LNCaP clone FGC (cell line): Measurements from ENCODE around the gene CRTC1.

Experiments used
- DNase-seq: peaks from one replicate; pipeline ENCODE4 v3.0.0-alpha.2; 2011; ENCODE audit warnings: low read depth
- H3K4me3 ChIP-seq: 2 replicates; pipeline ENCODE4 v1.5.1; 2011; ENCODE audit warnings: mild to moderate bottlenecking, low read depth, low read length, control low read depth
- TF ChIP-seq, protein P1 (sequence below): IDR thresholded peaks from 2 replicates; pipeline ENCODE4 v1.5.1; 2012; ENCODE audit warnings: mild to moderate bottlenecking; ENCODE audit not compliant: control insufficient read depth, insufficient read depth; ENCODE audit errors: extremely low read depth

CRTC1 gene

DNA sequence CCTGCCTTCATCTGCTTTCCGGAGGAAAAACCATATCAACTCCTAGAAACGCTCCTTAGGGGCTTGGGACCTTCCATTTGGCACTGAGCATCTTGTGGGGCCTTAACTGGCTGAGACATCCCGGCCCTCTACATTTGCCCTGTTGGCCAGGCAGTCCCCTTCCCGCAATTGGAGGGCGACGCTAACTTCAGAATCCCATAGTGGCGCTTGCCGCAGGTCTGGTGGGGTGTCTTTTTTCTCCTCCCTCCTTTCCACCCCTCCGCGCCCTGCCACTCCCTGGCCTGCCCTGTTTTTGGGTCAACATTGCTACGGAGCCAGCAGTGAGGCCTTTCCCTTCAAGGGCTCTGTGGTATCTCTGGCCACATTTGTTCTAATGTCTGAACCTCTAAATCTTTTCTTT lies 13.6 kb upstream of the CRTC1 start:
- DNase-seq, result no peak
- TF ChIP-seq, protein P1, sequence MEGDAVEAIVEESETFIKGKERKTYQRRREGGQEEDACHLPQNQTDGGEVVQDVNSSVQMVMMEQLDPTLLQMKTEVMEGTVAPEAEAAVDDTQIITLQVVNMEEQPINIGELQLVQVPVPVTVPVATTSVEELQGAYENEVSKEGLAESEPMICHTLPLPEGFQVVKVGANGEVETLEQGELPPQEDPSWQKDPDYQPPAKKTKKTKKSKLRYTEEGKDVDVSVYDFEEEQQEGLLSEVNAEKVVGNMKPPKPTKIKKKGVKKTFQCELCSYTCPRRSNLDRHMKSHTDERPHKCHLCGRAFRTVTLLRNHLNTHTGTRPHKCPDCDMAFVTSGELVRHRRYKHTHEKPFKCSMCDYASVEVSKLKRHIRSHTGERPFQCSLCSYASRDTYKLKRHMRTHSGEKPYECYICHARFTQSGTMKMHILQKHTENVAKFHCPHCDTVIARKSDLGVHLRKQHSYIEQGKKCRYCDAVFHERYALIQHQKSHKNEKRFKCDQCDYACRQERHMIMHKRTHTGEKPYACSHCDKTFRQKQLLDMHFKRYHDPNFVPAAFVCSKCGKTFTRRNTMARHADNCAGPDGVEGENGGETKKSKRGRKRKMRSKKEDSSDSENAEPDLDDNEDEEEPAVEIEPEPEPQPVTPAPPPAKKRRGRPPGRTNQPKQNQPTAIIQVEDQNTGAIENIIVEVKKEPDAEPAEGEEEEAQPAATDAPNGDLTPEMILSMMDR, result no peak
- no peak overlapping the region for H3K4me3 ChIP-seq

DNA sequence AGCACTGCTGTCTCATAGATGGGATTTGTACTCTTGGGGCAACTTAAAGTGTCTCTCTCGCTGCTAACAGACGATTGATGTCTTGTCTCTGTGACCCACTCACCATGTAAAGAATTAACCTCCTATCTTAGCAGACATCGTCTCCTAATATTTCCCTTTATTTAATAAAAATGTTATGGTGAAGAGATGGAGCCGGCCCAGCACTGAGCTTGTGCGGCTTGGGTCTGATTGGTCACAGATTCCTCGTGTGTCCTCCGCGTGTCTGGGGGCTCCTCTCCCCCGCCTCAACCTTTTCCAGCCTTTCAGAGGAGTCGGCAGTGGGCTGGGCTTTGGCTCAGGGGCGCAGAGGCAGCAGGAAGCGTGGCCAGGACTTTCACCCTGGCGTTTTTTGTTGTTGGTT lies 13.2 kb upstream of the CRTC1 start:
- no peak overlapping the region for H3K4me3 ChIP-seq
- TF ChIP-seq, protein P1, result no peak
- no peak for DNase-seq

DNA sequence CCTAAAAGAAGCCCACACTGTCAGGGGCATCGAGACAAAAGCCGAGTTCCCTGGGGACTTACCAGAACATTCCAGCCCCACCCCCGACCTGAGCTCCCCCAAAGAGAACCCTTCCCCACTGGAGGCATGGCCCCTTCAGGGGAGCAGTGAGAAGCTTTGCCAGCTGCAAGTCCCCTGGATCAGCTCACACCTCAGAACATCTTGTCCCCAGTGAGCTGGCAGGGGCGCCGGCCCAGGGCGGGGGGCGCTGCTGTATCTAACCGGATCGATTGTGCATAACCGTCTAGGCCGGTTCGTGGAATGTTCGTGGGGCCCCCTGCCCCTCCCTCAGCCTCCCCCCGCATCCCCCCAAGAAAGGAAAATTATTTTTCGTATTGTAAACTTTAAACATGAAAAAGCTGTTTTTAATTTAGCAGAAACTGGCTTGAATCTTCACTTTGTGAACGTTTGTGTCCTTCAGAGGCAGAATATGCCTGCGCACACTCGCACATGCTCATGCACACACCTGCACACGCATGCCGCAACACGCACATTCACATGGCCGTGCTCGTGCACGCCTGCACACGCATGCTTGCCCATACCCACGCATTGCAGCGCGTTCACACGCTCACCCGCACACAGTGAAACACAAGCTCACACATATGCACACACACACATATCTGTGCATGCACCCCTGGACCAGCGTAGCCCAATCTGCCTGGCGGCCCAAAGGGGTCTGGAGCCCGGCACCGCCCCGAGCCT lies 12.0 kb upstream of the CRTC1 start:
- no peak for DNase-seq
- TF ChIP-seq, protein P1, result no peak
- no peak overlapping the region for H3K4me3 ChIP-seq

DNA sequence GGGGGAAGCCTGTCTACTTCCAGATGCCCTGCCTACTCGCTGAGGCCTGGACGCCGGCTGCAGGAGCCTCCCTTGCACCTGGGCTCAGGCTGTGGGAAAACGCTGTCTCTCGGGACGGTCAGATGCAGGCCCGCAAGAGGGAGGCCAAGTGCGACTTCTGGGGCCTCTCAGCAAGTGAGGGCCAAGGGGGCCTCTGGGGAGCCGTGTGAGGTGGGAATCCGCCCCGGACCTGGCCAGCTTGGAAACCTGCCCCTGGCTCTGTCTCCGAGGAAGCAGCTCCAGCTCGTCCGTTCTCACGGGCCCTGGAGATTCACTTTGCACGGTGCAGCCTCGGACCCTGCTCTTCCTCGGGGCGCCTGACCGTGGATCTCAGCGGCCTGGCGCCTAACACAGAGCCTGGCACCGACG lies 11.4 kb upstream of the CRTC1 start:
- no peak for DNase-seq

DNA sequence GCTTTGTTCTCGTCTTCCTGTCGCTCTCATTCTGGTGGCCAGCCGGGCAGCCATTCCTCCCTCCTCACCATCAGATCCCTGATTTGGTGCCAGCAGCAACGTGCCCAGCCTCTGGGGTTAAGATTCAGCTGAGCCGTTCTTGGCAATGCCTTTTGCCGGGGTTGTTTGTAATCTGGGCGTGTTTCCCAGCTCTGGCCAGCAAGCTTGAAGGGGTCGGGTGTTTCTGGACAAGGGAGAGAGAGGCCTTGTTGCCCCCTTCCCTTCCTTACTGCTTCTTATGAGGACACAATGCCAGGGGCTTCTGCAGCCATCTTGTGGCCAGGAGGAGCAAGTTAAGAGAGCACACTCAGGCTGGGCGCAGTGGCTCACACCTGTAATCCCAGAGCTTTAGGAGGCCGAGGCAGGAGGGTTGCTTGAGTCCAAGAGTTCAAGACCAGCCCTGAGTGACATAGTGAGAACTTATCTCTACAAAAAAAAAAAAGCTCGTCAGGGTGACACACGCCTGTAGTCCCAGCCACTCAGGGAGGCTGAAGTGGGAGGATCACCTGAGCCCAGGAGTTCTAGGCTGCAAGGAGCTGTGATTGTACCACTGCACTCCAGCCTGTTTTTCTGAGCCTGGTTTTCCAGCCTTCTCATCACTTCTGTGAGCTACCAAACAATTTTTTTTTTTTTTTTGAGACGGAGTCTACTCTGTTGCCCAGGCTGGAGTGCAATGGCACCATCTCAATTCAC lies 10.7 kb upstream of the CRTC1 start:
- no peak overlapping the region for H3K4me3 ChIP-seq
- no peak for DNase-seq
- TF ChIP-seq, protein P1, result peak; percentile 33; the same call in 1 of the 2 replicates

More for the DNA sequence above, 11.4 kb upstream of the CRTC1 start:
- no peak overlapping the region for H3K4me3 ChIP-seq
- TF ChIP-seq, protein P1, result no peak

DNA sequence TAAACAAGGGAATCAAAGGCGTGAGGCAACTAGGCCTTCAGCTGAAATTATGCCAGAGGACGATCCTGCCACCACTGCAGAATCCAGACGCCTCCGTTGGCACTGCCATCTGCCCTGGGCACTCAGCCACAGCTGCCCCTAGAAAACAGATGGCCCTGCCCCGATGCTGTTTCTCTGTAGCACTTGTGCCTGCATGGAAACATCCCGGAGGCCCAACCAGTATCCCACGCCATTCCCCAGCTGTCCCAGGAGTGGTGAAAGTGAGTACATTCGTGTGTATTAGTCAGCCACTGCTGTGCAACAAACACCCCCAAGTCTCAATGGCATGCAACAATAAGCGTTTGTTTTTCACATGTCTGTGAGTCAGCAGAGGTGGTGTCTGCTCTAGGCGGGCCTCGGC lies 8.9 kb upstream of the CRTC1 start:
- H3K4me3 ChIP-seq, result no peak overlapping the region
- DNase-seq, result no peak
- TF ChIP-seq, protein P1, result no peak

DNA sequence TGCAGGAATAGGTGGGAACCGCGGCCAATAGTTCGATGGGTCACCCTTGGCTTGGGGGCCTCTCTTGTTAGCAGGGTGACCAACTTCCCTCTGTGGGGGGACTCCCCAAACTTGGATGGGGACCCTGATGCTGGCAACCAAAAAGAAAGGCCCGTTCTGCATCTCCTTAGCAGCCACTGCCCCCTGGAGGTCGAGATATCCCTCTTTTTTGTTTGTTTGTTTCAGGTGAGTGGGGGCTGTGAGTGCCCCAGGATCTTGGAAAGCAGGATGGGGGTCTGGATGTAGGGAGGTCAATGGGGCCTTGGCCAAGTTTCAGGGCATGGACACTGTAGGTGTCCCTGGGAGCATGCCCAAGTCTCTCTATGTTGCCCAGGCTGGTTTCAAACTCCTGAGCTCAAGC lies 7.7 kb upstream of the CRTC1 start:
- no peak for DNase-seq
- H3K4me3 ChIP-seq, result no peak overlapping the region
- TF ChIP-seq, protein P1, result no peak
